Uterus (tissue), 2 donors: ENCODE results near the gene SRCAP.

Experiments
- POLR2A ChIP-seq, 2 donors: fragments of 450-650 bp; IDR thresholded peaks; one replicate each; pipeline ENCODE4 v1.6.1; 2016; ENCODE audit warnings: antibody characterized with exemption in 2 of 2, mild to moderate bottlenecking in 1 of 2, moderate library complexity in 1 of 2
- TF ChIP-seq, protein P1 (sequence below), 4 experiments: fragments of 200-600 bp in 2 of 4; fragments of 450-650 bp in 2 of 4; sonication (generic) in 2 of 4; IDR thresholded peaks; one replicate each; pipeline ENCODE4 v1.5.1; 2016 to 2019; ENCODE audit warnings: antibody characterized with exemption in 4 of 4, mild to moderate bottlenecking in 2 of 4, moderate library complexity in 1 of 4

DNA sequence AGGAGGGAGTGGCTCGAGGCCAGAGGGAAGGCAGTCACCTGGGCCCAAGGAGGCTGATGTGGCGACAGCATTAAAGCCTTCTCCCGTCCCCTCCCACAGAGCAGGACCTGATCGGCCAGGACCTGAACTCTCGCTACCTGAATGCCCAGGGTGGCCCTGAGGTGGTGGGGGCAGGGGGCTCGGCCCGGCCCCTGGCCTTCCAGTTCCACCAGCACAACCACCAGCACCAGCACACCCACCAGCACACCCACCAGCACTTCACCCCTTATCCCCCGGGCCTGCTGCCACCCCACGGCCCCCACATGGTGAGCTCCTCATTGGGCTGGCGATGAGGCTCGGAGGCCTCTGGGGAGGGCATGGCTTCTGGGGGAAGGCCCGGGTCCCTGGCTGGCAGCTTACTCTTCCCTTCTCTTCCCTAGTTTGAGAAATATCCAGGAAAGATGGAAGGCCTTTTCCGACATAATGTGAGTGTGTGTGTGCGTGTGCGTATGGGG lies 34.3 kb upstream of the SRCAP start:
- TF ChIP-seq, protein P1, sequence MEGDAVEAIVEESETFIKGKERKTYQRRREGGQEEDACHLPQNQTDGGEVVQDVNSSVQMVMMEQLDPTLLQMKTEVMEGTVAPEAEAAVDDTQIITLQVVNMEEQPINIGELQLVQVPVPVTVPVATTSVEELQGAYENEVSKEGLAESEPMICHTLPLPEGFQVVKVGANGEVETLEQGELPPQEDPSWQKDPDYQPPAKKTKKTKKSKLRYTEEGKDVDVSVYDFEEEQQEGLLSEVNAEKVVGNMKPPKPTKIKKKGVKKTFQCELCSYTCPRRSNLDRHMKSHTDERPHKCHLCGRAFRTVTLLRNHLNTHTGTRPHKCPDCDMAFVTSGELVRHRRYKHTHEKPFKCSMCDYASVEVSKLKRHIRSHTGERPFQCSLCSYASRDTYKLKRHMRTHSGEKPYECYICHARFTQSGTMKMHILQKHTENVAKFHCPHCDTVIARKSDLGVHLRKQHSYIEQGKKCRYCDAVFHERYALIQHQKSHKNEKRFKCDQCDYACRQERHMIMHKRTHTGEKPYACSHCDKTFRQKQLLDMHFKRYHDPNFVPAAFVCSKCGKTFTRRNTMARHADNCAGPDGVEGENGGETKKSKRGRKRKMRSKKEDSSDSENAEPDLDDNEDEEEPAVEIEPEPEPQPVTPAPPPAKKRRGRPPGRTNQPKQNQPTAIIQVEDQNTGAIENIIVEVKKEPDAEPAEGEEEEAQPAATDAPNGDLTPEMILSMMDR (IDR thresholded peaks at IDR 0.05), result no peak
- TF ChIP-seq POLR2A (IDR thresholded peaks at IDR 0.05), result no peak
